ENCODE data around the gene TP53TG5. TPM values are rescaled to one million over a fixed set of nuclear protein-coding genes. Genes with fewer than 3 reads are reported as not detected.

Gene TP53TG5
- total RNA-seq, 3 donors from 2014 or later, result 1.3 TPM; not detected in 2

DNA sequence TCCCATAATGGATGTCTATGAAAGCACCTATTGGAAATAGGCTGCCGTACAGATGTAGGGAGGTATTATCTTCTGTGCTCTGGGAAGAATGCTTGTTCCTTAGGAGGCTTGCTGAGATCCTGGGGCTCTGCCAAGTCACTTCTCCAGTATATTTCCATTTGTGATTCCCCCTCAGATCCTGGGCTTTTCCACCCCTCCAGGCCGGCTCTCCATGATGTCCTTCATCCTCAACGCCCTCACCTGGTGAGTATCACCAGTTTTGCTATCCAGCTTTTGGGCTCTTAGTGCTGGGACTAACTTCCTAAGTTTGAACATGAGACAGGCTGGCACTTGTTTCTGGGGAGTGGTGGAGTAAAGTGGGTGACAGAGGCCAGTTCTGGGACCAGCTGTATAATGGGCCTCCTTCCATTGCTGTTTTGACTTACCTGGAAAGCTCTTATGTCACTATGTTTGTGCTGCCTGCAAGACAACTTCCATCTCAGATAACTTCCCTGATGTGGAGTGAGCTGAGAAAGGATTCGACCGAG is 12.6 kb downstream of the TP53TG5 start:
- intact Hi-C loops (cut with DNase I; ENCODE audit: low total_unique reads), result no loop called here
- TF ChIP-seq POLR2AphosphoS5 (IDR thresholded peaks at IDR 0.05) (no peak), POLR2A (IDR thresholded peaks at IDR 0.05) (no peak)
- TF ChIP-seq, protein P1, sequence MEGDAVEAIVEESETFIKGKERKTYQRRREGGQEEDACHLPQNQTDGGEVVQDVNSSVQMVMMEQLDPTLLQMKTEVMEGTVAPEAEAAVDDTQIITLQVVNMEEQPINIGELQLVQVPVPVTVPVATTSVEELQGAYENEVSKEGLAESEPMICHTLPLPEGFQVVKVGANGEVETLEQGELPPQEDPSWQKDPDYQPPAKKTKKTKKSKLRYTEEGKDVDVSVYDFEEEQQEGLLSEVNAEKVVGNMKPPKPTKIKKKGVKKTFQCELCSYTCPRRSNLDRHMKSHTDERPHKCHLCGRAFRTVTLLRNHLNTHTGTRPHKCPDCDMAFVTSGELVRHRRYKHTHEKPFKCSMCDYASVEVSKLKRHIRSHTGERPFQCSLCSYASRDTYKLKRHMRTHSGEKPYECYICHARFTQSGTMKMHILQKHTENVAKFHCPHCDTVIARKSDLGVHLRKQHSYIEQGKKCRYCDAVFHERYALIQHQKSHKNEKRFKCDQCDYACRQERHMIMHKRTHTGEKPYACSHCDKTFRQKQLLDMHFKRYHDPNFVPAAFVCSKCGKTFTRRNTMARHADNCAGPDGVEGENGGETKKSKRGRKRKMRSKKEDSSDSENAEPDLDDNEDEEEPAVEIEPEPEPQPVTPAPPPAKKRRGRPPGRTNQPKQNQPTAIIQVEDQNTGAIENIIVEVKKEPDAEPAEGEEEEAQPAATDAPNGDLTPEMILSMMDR (IDR thresholded peaks at IDR 0.05), result no peak
- no peak for DNase-seq (ENCODE audit: low spot score in 2 of 2)
- peaks cover 0 to 12% of the 10 kb centered on the region in 2 donors for H3K4me1 ChIP-seq
- H3K27me3 ChIP-seq, result no peaks in the 10 kb centered on the region
- H3K27ac ChIP-seq, result no peak overlapping the region
- H3K4me3 ChIP-seq, result no peak overlapping the region
- no peaks in the 10 kb centered on the region for H3K9me3 ChIP-seq
- H3K36me3 ChIP-seq, result peaks cover 8% of the 10 kb centered on the region

DNA sequence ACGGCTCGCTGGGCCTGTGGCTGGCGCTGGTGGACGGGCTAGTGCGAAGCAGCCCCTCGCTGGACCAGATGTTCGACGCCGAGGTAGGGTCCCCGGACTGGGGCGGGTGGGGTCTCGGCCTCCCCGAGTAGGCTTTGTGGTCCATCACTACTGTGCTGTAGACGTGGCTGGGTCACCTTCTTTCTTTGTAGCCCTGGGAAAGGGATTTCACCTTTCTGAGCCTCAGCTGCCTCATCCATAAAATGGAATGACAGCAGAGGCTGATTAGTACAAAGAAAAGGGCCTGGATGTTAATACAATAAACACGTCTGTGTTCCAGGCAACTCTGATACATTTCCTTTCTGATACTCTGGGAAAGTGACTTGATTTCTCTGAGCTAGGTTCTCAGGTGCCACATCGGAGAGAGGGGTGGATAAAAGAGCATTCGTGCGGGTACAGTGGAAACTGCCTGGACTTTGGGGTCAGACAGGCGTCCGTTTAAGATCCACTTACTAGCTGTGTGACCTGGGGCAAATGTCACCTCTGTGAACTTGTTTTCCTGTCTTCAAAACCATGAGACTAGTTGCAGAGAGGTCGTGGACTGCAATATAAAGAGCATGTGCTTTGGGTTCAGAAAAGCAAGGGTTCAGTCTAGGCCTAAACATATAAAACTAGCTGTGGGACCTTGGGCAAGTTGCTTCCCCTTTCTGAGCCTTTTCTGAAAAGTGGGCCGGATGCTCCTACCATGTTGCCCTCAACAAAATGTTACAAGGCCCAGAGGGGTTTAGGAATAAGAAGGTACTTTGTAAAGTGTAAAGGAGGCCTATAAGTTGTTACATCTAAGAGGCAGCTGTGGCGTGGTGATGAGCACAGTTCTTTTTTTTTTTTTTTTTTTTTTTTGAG is 14.3 kb downstream of the TP53TG5 start:
- no peaks in the 10 kb centered on the region for H3K27me3 ChIP-seq
- DNase-seq (ENCODE audit: low spot score in 2 of 2), result no peak
- intact Hi-C loops (cut with DNase I; ENCODE audit: low total_unique reads), result no loop called here
- no peaks in the 10 kb centered on the region for H3K9me3 ChIP-seq
- H3K27ac ChIP-seq, result peak overlapping the region; percentile 92 to 97
- peaks cover 5 to 18% of the 10 kb centered on the region in 2 donors for H3K4me1 ChIP-seq
- H3K4me3 ChIP-seq, result peak overlapping the region; percentile 59 to 77 (median 62)
- TF ChIP-seq POLR2AphosphoS5 (IDR thresholded peaks at IDR 0.05), result no peak
- TF ChIP-seq, protein P1 (IDR thresholded peaks at IDR 0.05), result no peak
- TF ChIP-seq POLR2A (IDR thresholded peaks at IDR 0.05), result no peak
- peaks cover 8% of the 10 kb centered on the region for H3K36me3 ChIP-seq

DNA sequence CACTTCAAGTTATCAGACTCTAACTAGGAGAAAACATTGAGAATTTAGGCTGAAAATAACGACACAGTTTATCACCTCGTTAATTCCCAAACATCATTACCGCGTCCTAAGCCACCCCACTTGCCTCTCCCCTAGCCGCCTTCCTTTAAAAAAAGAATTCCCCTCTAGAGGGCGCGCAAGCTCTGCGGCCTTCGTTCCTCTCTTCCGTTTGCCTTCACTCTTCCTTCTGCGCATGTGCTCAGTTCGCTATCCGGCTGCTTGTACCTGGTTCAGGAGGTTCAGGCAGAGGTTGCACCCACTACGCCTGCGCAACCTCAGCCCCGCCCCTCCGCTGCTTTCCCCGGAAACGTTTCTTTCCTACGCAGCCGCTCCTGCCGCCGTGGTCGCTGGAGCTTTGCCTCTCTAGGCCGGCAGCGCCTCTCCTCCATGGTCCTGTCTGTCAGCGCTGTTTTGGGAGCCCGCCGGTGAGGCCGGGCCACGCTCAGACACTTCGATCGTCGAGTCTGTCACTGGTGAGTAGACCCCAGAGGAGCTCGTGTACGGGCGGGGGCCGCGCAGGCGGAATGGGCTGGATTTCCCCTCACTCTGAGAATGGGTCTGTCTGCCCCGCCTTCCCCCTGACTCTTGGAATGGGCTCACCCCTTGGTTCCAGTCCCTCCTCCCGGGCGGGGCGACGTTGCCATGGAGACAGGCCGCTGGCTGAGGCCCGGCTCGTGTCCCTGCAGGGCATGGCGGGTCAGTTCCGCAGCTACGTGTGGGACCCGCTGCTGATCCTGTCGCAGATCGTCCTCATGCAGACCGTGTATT is 15.1 kb downstream of the TP53TG5 start, which contains the start of gene SYS1:
SYS1 (plus strand) TSS at position 353 of the 807 bp plus-strand sequence; CDS start at position 729, 376 bp downstream.
- no peaks in the 10 kb centered on the region for H3K9me3 ChIP-seq
- H3K27ac ChIP-seq, result peak within 1 kb of the TSS; percentile 92 to 97
- H3K27me3 ChIP-seq, result no peaks in the 10 kb centered on the region
- DNase-seq (ENCODE audit: low spot score in 2 of 2), result peak; percentile 97 to 98
- H3K4me3 ChIP-seq, result peak within 1 kb of the TSS; percentile 59 to 77 (median 62)
- intact Hi-C loops (cut with DNase I; ENCODE audit: low total_unique reads), result no loop called here
- peaks cover 8% of the 10 kb centered on the region for H3K36me3 ChIP-seq
- TF ChIP-seq, protein P1 (IDR thresholded peaks at IDR 0.05), result peak; percentile 81 to 96 (median 93)
- TF ChIP-seq POLR2A (IDR thresholded peaks at IDR 0.05) (peak; percentile 71), POLR2AphosphoS5 (IDR thresholded peaks at IDR 0.05) (peak; percentile 96 to 98 (median 98))
- H3K4me1 ChIP-seq, result peaks cover 5 to 26% of the 10 kb centered on the region in 2 donors

DNA sequence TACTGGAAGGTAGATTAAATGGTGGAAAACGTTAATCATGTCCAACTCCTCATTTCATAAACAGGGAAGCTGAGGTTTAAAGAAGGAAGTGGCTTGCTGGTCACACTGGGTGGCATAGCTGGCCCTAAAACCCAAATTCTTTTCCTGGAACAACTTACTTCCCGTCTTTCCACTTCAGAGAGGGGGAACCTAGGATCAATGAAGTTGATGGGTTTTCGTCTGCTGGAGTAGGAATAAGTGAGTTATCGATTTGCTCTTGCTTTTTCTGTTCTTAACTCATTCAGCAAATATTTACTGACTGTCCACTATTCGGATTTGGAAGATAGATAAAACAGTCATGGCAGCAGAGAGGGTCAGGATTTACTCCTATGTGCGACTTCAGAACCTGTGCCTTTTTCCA is 16.3 kb downstream of the TP53TG5 start:
- peak overlapping the region; percentile 13 to 97 for H3K27ac ChIP-seq
- no peak for DNase-seq (ENCODE audit: low spot score in 2 of 2)
- peaks cover 5 to 35% of the 10 kb centered on the region in 2 donors for H3K4me1 ChIP-seq
- H3K36me3 ChIP-seq, result peaks cover 5% of the 10 kb centered on the region
- TF ChIP-seq POLR2A (IDR thresholded peaks at IDR 0.05) (no peak), POLR2AphosphoS5 (IDR thresholded peaks at IDR 0.05) (peak in 1 of 3 donors; percentile 26)
- TF ChIP-seq, protein P1 (IDR thresholded peaks at IDR 0.05), result no peak
- no peaks in the 10 kb centered on the region for H3K27me3 ChIP-seq
- no peaks in the 10 kb centered on the region for H3K9me3 ChIP-seq
- intact Hi-C loops (cut with DNase I; ENCODE audit: low total_unique reads), result no loop called here
- H3K4me3 ChIP-seq, result no peak overlapping the region

Data from breast epithelium (tissue), 4 donors.